ENCODE measurements around the gene OIT3. TPM values are rescaled to one million over a fixed set of nuclear protein-coding genes. Genes with fewer than 3 reads are reported as not detected.

The OIT3 gene
- total RNA-seq, 4 donors from 2014 or later = not detected

GRCh38 chr10:72928798-72929197 lies 35.3 kb downstream of the OIT3 start:
- ATAC-seq (ENCODE audit: low FRiP score) (no peak), DNase-seq (ENCODE audit: low spot score) (no peak)
- TF ChIP-seq CTCF (IDR thresholded peaks at IDR 0.05) = no peak

GRCh38 chr10:72930276-72930675 lies 36.7 kb downstream of the OIT3 start:
- TF ChIP-seq CTCF (IDR thresholded peaks at IDR 0.05) = no peak
- DNase-seq (ENCODE audit: low spot score) (no peak), ATAC-seq (ENCODE audit: low FRiP score) (no peak)

- ATAC-seq (ENCODE audit: low FRiP score) = no peak
- TF ChIP-seq CTCF (IDR thresholded peaks at IDR 0.05) = no peak
- no peak for DNase-seq (ENCODE audit: low spot score)
Measured at GRCh38 chr10:72932259-72933015, 38.9 kb downstream of the OIT3 start.

GRCh38 chr10:72935361-72935760 lies 41.8 kb downstream of the OIT3 start:
- no peak for DNase-seq (ENCODE audit: low spot score)
- no peak for ATAC-seq (ENCODE audit: low FRiP score)
- no peak for TF ChIP-seq CTCF (IDR thresholded peaks at IDR 0.05)

- no peak for TF ChIP-seq CTCF (IDR thresholded peaks at IDR 0.05)
- ATAC-seq (ENCODE audit: low FRiP score) = no peak
- DNase-seq (ENCODE audit: low spot score) = no peak
Measured at GRCh38 chr10:72943498-72944234, 50.1 kb downstream of the OIT3 start.

GRCh38 chr10:72946963-72947362 lies 53.4 kb downstream of the OIT3 start:
- TF ChIP-seq CTCF (IDR thresholded peaks at IDR 0.05) = no peak
- DNase-seq (ENCODE audit: low spot score) = no peak
- ATAC-seq (ENCODE audit: low FRiP score) = no peak

- no peak for DNase-seq (ENCODE audit: low spot score)
Measured at GRCh38 chr10:72948762-72949161, 55.2 kb downstream of the OIT3 start.

More at GRCh38 chr10:72948762-72949161, 55.2 kb downstream of the OIT3 start:
- no peak for TF ChIP-seq CTCF (IDR thresholded peaks at IDR 0.05)
- ATAC-seq (ENCODE audit: low FRiP score) = no peak

Measured in omental fat pad (tissue), 4 donors.